ENCODE data around the gene F11.
"Not testable (repeated sequence)": the region's sequence is repeated elsewhere in the genome, so short reads cannot be mapped to it uniquely, and the experiment has no call there.

DNA sequence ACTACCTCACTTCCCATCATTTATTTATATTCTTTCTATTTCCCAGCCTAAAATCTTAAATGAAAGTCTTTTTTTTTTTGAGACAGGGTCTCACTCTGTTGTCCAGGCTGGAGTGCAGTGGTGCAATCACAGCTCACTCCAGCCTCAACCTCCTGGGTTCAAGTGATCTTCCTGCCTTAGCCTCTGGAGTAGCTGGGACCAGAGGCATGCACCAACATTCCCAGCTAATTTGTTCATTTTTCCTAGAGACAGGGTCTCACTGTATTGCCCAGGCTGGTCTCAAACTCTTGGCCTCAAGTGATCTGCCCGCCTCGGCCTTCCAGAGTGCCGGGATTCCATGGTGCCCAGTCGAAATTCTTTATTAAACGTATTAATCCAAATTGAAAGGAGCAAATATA is 7.4 kb downstream of the F11 start:
- TF ChIP-seq, protein P1, sequence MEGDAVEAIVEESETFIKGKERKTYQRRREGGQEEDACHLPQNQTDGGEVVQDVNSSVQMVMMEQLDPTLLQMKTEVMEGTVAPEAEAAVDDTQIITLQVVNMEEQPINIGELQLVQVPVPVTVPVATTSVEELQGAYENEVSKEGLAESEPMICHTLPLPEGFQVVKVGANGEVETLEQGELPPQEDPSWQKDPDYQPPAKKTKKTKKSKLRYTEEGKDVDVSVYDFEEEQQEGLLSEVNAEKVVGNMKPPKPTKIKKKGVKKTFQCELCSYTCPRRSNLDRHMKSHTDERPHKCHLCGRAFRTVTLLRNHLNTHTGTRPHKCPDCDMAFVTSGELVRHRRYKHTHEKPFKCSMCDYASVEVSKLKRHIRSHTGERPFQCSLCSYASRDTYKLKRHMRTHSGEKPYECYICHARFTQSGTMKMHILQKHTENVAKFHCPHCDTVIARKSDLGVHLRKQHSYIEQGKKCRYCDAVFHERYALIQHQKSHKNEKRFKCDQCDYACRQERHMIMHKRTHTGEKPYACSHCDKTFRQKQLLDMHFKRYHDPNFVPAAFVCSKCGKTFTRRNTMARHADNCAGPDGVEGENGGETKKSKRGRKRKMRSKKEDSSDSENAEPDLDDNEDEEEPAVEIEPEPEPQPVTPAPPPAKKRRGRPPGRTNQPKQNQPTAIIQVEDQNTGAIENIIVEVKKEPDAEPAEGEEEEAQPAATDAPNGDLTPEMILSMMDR (IDR thresholded peaks at IDR 0.05) = not testable (repeated sequence)
- TF ChIP-seq POLR2A (IDR thresholded peaks at IDR 0.05) = not testable (repeated sequence)

Data from esophagus squamous epithelium (tissue), 4 donors.